Measurements from ENCODE around the gene WDR90.
A peak's percentile ranks its signal among the peaks of the same experiment; 100 is the strongest.

Gene WDR90

DNA sequence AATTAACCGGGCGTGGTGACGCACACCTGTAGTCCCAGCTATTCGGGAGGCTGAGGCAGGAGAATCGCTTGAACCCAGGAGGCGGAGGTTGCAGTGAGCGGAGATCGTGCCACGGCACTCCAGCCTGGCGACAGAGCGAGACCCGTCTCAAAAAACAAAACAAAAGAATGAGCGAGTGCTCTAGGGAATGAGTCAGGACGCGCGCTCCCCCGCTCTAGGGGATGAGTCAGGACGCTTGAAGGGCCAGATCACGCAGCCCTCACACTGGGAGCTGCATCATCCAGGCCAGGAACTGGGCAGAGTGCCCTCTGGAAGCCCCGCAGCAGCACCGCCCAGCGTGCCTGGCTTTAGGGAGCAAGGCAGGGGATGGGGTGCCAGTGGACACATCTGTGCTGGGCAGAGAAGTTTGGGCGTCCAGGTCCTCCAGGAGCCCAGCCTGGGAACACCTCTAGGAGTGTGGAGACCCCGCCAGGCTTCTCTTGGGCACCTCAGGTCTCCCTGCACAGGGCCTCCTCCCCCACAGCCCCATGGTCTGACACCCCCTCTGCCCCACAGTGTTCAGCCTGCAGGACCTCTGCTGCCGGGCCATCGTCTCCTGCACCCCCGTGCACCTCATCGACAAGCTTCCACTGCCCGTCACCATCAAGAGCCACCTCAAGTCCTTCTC lies 22.2 kb upstream of the WDR90 start:
- DNase-seq: peak; percentile 97

GRCh38 chr16:627454-628239 lies 21.5 kb upstream of the WDR90 start:
- no peak for DNase-seq

- DNase-seq: no peak
Measured at GRCh38 chr16:628321-629061, 20.7 kb upstream of the WDR90 start.

- DNase-seq: no peak
Measured at GRCh38 chr16:629185-629832, 19.9 kb upstream of the WDR90 start.

- DNase-seq: no peak
Measured at GRCh38 chr16:629833-630248, 19.3 kb upstream of the WDR90 start.

GRCh38 chr16:630249-630814 lies 18.8 kb upstream of the WDR90 start:
- DNase-seq: no peak

- no peak for DNase-seq
Measured at GRCh38 chr16:630815-631405, 18.3 kb upstream of the WDR90 start, which contains the start of gene WFIKKN1. Gene WFIKKN1 (plus strand): TSS chr16:630985. CDS start chr16:631254, 269 bp downstream.

GRCh38 chr16:631808-632358 lies 17.3 kb upstream of the WDR90 start:
- DNase-seq: no peak

DNA sequence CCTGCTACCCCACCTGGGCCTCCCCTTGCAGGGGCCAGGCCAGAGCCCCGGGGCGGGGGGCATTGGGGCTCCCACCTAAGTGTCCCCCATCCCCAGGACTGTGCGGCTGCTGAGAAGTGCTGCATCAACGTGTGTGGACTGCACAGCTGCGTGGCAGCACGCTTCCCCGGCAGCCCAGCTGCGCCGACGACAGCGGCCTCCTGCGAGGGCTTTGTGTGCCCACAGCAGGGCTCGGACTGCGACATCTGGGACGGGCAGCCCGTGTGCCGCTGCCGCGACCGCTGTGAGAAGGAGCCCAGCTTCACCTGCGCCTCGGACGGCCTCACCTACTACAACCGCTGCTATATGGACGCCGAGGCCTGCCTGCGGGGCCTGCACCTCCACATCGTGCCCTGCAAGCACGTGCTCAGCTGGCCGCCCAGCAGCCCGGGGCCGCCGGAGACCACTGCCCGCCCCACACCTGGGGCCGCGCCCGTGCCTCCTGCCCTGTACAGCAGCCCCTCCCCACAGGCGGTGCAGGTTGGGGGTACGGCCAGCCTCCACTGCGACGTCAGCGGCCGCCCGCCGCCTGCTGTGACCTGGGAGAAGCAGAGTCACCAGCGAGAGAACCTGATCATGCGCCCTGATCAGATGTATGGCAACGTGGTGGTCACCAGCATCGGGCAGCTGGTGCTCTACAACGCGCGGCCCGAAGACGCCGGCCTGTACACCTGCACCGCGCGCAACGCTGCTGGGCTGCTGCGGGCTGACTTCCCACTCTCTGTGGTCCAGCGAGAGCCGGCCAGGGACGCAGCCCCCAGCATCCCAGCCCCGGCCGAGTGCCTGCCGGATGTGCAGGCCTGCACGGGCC lies 16.5 kb upstream of the WDR90 start:
- no peak for DNase-seq

DNA sequence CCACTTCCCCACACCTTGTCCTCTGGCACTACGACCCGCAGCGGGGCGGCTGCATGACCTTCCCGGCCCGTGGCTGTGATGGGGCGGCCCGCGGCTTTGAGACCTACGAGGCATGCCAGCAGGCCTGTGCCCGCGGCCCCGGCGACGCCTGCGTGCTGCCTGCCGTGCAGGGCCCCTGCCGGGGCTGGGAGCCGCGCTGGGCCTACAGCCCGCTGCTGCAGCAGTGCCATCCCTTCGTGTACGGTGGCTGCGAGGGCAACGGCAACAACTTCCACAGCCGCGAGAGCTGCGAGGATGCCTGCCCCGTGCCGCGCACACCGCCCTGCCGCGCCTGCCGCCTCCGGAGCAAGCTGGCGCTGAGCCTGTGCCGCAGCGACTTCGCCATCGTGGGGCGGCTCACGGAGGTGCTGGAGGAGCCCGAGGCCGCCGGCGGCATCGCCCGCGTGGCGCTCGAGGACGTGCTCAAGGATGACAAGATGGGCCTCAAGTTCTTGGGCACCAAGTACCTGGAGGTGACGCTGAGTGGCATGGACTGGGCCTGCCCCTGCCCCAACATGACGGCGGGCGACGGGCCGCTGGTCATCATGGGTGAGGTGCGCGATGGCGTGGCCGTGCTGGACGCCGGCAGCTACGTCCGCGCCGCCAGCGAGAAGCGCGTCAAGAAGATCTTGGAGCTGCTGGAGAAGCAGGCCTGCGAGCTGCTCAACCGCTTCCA lies 15.7 kb upstream of the WDR90 start:
- no peak for DNase-seq

- no peak for DNase-seq
Measured at GRCh38 chr16:634051-634670, 15.0 kb upstream of the WDR90 start.

DNA sequence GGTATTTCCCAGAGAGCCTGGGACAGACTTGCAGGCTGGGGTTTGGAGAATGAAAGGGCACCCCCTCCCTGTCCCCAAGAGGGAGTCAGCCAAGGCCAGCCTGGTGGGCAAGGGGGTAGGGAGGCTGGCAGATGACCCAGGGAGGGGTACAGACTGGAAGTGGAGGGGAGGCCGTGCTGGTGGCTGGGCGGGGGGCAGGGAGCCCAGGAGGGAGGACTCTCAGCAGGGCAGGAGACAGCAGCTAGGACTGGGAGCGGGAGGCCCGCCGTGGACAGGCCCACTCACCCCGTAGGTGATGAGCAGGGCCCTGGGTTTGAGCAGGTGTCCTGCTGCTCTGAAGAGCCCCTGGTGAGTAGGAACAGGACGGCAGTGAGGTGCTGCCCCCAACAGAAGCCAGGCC lies 14.2 kb upstream of the WDR90 start:
- no peak for DNase-seq

DNA sequence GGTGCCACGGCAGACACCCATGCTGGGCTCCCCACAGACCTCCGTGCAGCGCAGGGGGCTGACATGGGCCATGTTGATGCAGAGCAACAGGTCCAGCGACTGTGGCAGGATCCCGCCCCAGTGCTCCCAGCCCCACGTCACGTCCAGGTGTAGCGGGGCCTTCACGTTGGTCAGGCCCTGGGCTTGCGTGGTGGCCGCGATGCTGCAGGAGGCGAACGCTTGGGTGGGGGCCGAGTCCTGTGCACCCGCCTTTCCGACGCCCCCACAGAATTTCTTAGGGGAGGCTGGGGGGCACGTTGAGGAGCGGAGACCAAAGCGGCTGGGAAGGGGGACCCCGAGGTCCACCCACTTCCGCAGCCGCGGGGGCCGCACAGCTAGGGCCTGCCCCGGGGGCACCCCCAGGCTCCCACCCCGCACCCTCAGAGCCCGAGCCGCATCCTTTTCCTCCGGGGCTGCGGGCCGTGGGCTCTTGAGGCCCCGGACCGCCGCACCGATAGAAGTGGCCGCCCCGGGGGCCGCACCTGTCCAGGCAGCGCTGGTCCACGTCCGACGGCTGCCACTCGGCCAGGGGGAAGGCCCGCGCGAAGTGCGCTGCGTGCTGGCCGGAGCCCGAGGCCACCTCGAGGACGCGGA lies 13.5 kb upstream of the WDR90 start:
- no peak for DNase-seq

DNA sequence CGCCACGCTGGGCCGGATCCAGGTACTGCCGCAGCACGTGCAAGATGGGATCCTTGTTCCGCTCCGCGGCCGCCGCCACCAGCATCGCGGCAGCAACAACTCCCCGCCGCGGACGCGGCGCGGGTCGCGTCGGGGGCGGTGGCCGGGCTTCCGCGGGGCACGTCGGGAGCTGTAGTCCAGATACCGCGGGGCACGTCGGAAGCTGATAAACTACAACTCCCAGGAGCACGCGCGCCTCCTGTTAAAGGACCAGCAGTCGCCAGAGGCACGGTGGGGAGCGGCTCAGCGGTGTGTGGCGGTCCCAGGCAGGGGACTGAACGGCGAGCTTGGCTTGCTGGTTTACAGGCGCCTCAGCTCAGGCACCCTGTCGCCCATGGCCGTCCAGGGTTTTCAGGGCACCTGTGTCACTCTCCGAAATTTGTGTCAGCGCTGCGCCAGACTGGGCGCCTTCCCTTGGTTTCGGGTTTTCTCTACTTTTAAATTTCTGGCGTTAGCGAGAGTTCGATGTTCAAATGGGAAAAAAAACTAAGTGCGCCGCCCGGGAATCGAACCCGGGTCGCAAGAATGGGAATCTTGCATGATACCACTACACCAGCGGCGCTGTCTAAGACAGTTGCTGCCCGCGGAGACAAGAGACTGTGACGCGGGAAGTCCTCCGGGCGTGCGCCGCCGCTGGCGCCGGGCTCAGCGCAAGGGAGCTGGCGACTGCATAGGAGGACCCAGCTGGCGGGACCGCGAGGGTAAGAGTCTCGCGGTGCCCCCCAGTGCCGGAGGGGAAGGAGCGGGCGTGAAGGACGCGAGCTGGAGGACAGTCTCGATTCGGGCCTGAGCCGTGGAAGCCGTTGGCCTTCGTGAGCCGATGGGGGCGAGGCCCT lies 12.7 kb upstream of the WDR90 start, which contains the start of gene METTL26:
TSS of gene METTL26 (minus strand) at position 100 of the 875 bp plus-strand sequence. CDS start at position 85, 15 bp downstream.
- DNase-seq: peak; percentile 98

GRCh38 chr16:637081-638018 lies 11.8 kb upstream of the WDR90 start:
- peak; percentile 97 for DNase-seq

DNA sequence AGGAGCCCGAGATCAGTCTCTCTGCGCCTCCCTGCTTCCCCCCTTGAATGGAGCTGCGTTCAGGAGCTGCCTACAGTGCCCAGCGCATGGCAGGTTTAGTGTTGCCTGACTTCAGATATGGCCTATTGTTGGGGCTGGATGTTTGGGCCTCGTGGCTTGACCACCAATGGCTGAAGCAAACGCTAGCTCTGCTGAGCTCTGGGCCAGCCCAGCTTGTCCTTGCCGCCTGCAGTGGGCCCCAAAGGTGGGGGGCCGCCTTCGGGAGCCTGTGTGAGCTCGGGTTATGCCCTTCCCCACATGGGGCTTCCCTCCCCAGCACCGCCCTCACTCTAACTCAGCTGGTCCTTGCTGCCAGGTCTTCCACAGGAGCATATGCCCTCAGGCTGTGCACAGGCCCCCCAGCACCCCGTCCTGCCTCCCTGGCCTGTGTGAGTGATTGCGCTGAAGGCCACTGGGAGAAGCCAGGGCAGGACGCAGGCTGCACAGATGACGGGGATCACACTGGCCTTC lies 11.1 kb upstream of the WDR90 start:
- DNase-seq: no peak

DNA sequence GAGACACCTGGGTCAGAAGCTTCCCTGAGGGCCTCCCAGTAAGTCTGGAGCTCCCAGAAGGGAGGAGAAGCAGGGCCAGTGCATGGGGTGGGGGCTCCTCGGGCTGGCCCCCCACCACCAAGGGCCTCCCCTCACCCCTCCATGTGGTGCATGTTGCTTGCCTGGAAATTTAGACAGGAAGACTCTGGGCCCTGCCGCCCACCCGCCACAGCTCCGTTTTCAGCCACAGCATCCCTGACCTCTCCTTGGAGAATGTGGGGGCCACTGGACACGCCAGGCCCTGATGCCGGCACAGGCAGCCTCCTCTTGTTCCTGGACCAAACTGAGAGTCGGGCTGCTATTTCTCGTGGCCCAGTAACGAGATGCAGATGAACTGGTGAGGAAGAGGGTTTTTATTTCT lies 10.3 kb upstream of the WDR90 start:
- no peak for DNase-seq
